SK-N-SH treated with all-trans-retinoic acid at 6 μM for 48 hours (cell line): ENCODE measurements around the gene GPR161.

ENCODE experiments used
- ATAC-seq: fragments of 200-7000 bp; cut with Tn5 transposase; 3 replicates; pipeline ENCODE4 v1.9.1; 2020; ENCODE audit warnings: mild to moderate bottlenecking, moderate library complexity
- ARNTL ChIP-seq: fragments of 450-650 bp; formaldehyde crosslinking; IDR thresholded peaks from 2 replicates; pipeline ENCODE4 v1.5.0; 2020; ENCODE audit warnings: low read depth, mild to moderate bottlenecking, moderate library complexity, borderline replicate concordance
- CSDC2 ChIP-seq: fragments of 250-450 bp; sonication (Bioruptor Pico); IDR thresholded peaks from 2 replicates; pipeline ENCODE4 v1.5.0; 2020; ENCODE audit warnings: mild to moderate bottlenecking, moderate library complexity
- CSRNP3 ChIP-seq: fragments of 250-450 bp; sonication (Bioruptor Pico); IDR thresholded peaks from 2 replicates; pipeline ENCODE4 v1.5.1; 2021; ENCODE audit warnings: mild to moderate bottlenecking, moderate library complexity
- ESRRG ChIP-seq: fragments of 250-450 bp; sonication (Bioruptor Pico); IDR thresholded peaks from 2 replicates; pipeline ENCODE4 v1.6.1; 2021; ENCODE audit warnings: mild to moderate bottlenecking
- GLIS3 ChIP-seq: fragments of 250-450 bp; sonication (Bioruptor Pico); IDR thresholded peaks from 2 replicates; pipeline ENCODE4 v1.5.0; 2020; ENCODE audit warnings: mild to moderate bottlenecking, moderate library complexity
- ISL1 ChIP-seq: fragments of 250-450 bp; sonication (Bioruptor Pico); IDR thresholded peaks from 2 replicates; pipeline ENCODE4 v2.1.2; 2022; ENCODE audit warnings: mild to moderate bottlenecking, moderate library complexity
- OSR1 ChIP-seq: fragments of 250-450 bp; sonication (Bioruptor Pico); IDR thresholded peaks from 2 replicates; pipeline ENCODE4 v1.8.0; 2022; ENCODE audit warnings: moderate library complexity, mild to moderate bottlenecking, inconsistent platforms
- PPARA ChIP-seq: fragments of 250-450 bp; sonication (Bioruptor Pico); IDR thresholded peaks from 2 replicates; pipeline ENCODE4 v1.5.0; 2020; ENCODE audit warnings: mild to moderate bottlenecking, borderline replicate concordance
- RARB ChIP-seq: fragments of 250-450 bp; sonication (Bioruptor Pico); IDR thresholded peaks from 2 replicates; pipeline ENCODE4 v1.8.0; 2021; ENCODE audit warnings: mild to moderate bottlenecking, moderate library complexity
- SNAI2 ChIP-seq: fragments of 250-450 bp; sonication (Bioruptor Pico); IDR thresholded peaks from 2 replicates; pipeline ENCODE4 v1.5.0; 2020; ENCODE audit warnings: mild to moderate bottlenecking, moderate library complexity
- TCF4 ChIP-seq: fragments of 250-450 bp; sonication (Bioruptor Pico); IDR thresholded peaks from 2 replicates; pipeline ENCODE4 v1.8.0; 2021; ENCODE audit warnings: mild to moderate bottlenecking, moderate library complexity, borderline replicate concordance
- TOX ChIP-seq: fragments of 250-450 bp; sonication (Bioruptor Pico); IDR thresholded peaks from 2 replicates; pipeline ENCODE4 v1.8.0; 2021; ENCODE audit warnings: mild to moderate bottlenecking, moderate library complexity, borderline replicate concordance
- ZC3H10 ChIP-seq: fragments of 250-450 bp; sonication (Bioruptor Pico); IDR thresholded peaks from 2 replicates; pipeline ENCODE4 v1.5.1; 2021; ENCODE audit warnings: mild to moderate bottlenecking, moderate library complexity
- ZFP3 ChIP-seq: fragments of 250-450 bp; sonication (Bioruptor Pico); IDR thresholded peaks from 2 replicates; pipeline ENCODE4 v1.5.0; 2020; ENCODE audit warnings: mild to moderate bottlenecking, moderate library complexity
- ZFP30 ChIP-seq: fragments of 450-650 bp; formaldehyde crosslinking; IDR thresholded peaks from 2 replicates; pipeline ENCODE4 v1.5.0; 2022; ENCODE audit warnings: mild to moderate bottlenecking, moderate library complexity
- ZNF565 ChIP-seq: fragments of 450-650 bp; formaldehyde crosslinking; conservative IDR thresholded peaks from 2 replicates; pipeline ENCODE4 v1.5.0; 2020; ENCODE audit warnings: low read depth, mild to moderate bottlenecking, moderate library complexity
- ZNF70 ChIP-seq: fragments of 450-650 bp; formaldehyde crosslinking; IDR thresholded peaks from 2 replicates; pipeline ENCODE4 v1.5.0; 2020; ENCODE audit warnings: mild to moderate bottlenecking, moderate library complexity
- ZNF8 ChIP-seq: fragments of 450-650 bp; formaldehyde crosslinking; IDR thresholded peaks from 2 replicates; pipeline ENCODE4 v1.5.0; 2020; ENCODE audit warnings: mild to moderate bottlenecking, moderate library complexity
- TF ChIP-seq, protein P1 (sequence below): fragments of 250-450 bp; sonication (Bioruptor Pico); IDR thresholded peaks from 2 replicates; pipeline ENCODE4 v1.8.0; 2021; ENCODE audit warnings: low read depth, mild to moderate bottlenecking, moderate library complexity, borderline replicate concordance
- TF ChIP-seq, protein P2 (sequence below): fragments of 250-450 bp; sonication (Bioruptor Pico); IDR thresholded peaks from 2 replicates; pipeline ENCODE4 v1.5.0; 2020; ENCODE audit warnings: mild to moderate bottlenecking, moderate library complexity
- TF ChIP-seq, protein P3 (sequence below): fragments of 250-450 bp; sonication (Bioruptor Pico); IDR thresholded peaks from 2 replicates; pipeline ENCODE4 v1.5.1; 2020; ENCODE audit warnings: low read depth, mild to moderate bottlenecking, moderate library complexity
- TF ChIP-seq, protein P4 (sequence below): fragments of 250-450 bp; sonication (Bioruptor Pico); IDR thresholded peaks from 2 replicates; pipeline ENCODE4 v1.8.0; 2020; ENCODE audit warnings: mild to moderate bottlenecking, moderate library complexity, borderline replicate concordance

The GPR161 gene

DNA sequence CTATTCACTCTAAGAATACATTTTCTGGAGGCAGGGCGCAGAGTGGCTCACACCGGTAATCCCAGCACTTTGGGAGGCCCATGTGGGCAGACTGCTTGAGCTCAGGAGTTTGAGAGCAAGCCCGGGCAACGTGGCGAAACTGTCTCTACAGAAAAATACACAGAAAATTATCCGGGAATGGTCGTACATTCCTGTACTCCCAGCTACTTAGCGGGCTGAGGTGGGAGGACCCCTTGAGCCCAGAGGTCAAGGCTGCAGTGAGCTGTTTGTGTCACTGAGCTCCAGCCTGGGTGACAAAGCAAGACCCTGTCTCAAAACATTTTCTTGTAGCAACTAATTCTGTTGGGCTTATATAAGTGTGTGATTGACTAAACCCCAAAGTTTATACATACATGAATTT, 30.5 kb downstream of the GPR161 start:
- TF ChIP-seq, protein P1, sequence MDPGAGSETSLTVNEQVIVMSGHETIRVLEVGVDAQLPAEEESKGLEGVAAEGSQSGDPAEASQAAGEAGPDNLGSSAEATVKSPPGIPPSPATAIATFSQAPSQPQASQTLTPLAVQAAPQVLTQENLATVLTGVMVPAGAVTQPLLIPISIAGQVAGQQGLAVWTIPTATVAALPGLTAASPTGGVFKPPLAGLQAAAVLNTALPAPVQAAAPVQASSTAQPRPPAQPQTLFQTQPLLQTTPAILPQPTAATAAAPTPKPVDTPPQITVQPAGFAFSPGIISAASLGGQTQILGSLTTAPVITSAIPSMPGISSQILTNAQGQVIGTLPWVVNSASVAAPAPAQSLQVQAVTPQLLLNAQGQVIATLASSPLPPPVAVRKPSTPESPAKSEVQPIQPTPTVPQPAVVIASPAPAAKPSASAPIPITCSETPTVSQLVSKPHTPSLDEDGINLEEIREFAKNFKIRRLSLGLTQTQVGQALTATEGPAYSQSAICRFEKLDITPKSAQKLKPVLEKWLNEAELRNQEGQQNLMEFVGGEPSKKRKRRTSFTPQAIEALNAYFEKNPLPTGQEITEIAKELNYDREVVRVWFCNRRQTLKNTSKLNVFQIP (CRISPR knock-in tag), result no peak
- no peak for TF ChIP-seq ESRRG (CRISPR knock-in tag)
- TF ChIP-seq GLIS3 (CRISPR knock-in tag), result no peak
- TF ChIP-seq ISL1 (CRISPR knock-in tag), result no peak
- TF ChIP-seq, protein P2, sequence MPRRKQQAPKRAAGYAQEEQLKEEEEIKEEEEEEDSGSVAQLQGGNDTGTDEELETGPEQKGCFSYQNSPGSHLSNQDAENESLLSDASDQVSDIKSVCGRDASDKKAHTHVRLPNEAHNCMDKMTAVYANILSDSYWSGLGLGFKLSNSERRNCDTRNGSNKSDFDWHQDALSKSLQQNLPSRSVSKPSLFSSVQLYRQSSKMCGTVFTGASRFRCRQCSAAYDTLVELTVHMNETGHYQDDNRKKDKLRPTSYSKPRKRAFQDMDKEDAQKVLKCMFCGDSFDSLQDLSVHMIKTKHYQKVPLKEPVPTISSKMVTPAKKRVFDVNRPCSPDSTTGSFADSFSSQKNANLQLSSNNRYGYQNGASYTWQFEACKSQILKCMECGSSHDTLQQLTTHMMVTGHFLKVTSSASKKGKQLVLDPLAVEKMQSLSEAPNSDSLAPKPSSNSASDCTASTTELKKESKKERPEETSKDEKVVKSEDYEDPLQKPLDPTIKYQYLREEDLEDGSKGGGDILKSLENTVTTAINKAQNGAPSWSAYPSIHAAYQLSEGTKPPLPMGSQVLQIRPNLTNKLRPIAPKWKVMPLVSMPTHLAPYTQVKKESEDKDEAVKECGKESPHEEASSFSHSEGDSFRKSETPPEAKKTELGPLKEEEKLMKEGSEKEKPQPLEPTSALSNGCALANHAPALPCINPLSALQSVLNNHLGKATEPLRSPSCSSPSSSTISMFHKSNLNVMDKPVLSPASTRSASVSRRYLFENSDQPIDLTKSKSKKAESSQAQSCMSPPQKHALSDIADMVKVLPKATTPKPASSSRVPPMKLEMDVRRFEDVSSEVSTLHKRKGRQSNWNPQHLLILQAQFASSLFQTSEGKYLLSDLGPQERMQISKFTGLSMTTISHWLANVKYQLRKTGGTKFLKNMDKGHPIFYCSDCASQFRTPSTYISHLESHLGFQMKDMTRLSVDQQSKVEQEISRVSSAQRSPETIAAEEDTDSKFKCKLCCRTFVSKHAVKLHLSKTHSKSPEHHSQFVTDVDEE, result no peak
- TF ChIP-seq CSDC2 (CRISPR knock-in tag), result no peak
- no peak for TF ChIP-seq ZFP30 (CRISPR knock-in tag)
- no peak for TF ChIP-seq SNAI2
- TF ChIP-seq, protein P3, sequence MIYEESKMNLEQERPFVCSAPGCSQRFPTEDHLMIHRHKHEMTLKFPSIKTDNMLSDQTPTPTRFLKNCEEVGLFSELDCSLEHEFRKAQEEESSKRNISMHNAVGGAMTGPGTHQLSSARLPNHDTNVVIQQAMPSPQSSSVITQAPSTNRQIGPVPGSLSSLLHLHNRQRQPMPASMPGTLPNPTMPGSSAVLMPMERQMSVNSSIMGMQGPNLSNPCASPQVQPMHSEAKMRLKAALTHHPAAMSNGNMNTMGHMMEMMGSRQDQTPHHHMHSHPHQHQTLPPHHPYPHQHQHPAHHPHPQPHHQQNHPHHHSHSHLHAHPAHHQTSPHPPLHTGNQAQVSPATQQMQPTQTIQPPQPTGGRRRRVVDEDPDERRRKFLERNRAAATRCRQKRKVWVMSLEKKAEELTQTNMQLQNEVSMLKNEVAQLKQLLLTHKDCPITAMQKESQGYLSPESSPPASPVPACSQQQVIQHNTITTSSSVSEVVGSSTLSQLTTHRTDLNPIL (CRISPR knock-in tag), result no peak
- TF ChIP-seq, protein P4, sequence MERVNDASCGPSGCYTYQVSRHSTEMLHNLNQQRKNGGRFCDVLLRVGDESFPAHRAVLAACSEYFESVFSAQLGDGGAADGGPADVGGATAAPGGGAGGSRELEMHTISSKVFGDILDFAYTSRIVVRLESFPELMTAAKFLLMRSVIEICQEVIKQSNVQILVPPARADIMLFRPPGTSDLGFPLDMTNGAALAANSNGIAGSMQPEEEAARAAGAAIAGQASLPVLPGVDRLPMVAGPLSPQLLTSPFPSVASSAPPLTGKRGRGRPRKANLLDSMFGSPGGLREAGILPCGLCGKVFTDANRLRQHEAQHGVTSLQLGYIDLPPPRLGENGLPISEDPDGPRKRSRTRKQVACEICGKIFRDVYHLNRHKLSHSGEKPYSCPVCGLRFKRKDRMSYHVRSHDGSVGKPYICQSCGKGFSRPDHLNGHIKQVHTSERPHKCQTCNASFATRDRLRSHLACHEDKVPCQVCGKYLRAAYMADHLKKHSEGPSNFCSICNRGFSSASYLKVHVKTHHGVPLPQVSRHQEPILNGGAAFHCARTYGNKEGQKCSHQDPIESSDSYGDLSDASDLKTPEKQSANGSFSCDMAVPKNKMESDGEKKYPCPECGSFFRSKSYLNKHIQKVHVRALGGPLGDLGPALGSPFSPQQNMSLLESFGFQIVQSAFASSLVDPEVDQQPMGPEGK, result no peak
- TF ChIP-seq OSR1 (CRISPR knock-in tag), result no peak
- TF ChIP-seq ZFP3 (CRISPR knock-in tag), result no peak
- no peak for ATAC-seq

GRCh38 chr1:168105846-168106245, 30.9 kb downstream of the GPR161 start:
- TF ChIP-seq, protein P3 (CRISPR knock-in tag), result no peak
- TF ChIP-seq ZNF70 (CRISPR knock-in tag) (no peak), ZNF565 (no peak), GLIS3 (CRISPR knock-in tag) (no peak), SNAI2 (no peak), ZFP30 (CRISPR knock-in tag) (no peak), CSRNP3 (CRISPR knock-in tag) (no peak), OSR1 (CRISPR knock-in tag) (no peak), TCF4 (CRISPR knock-in tag) (no peak), PPARA (CRISPR knock-in tag) (no peak), ZNF8 (no peak), ZC3H10 (CRISPR knock-in tag) (no peak), ARNTL (CRISPR knock-in tag) (no peak), RARB (CRISPR knock-in tag) (no peak), TOX (CRISPR knock-in tag) (no peak), ZFP3 (CRISPR knock-in tag) (no peak), ISL1 (CRISPR knock-in tag) (no peak), ESRRG (CRISPR knock-in tag) (no peak)
- TF ChIP-seq, protein P2, result no peak
- TF ChIP-seq, protein P1 (CRISPR knock-in tag), result no peak
- ATAC-seq, result no peak
